H54 (cell line): ENCODE data around the gene AS3MT.

Experiments used
- DNase-seq: peaks from one replicate; pipeline ENCODE4 v3.0.0; 2011; ENCODE audit warnings: low spot score, mixed read lengths; ENCODE audit not compliant: insufficient read length
- FAIRE-seq: peaks from 3 replicates; lab custom pipeline; 2011; peaks lifted over from hg19 to GRCh38; lab: Jason Lieb, UNC
- POLR2A ChIP-seq: IDR thresholded peaks from 2 replicates; pipeline ENCODE4 v1.6.1; 2011; ENCODE audit warnings: low read depth, mild to moderate bottlenecking, low read length

Gene AS3MT

GRCh38 chr10:102888048-102888447, 18.8 kb downstream of the AS3MT start:
- FAIRE-seq (no peak), DNase-seq (no peak)
- no peak for TF ChIP-seq POLR2A

- FAIRE-seq (no peak), DNase-seq (no peak)
- no peak for TF ChIP-seq POLR2A
Measured at GRCh38 chr10:102894466-102895213, 25.4 kb downstream of the AS3MT start.

GRCh38 chr10:102900006-102900405, 30.7 kb downstream of the AS3MT start:
- DNase-seq (no peak), FAIRE-seq (no peak)
- no peak for TF ChIP-seq POLR2A

- DNase-seq: no peak
- no peak for TF ChIP-seq POLR2A
- no peak for FAIRE-seq
Measured at GRCh38 chr10:102904346-102904745, 35.1 kb downstream of the AS3MT start.

- TF ChIP-seq POLR2A: no peak
- FAIRE-seq (no peak), DNase-seq (no peak)
Measured at GRCh38 chr10:102906507-102906906, 37.2 kb downstream of the AS3MT start.

GRCh38 chr10:102914781-102915180, 45.5 kb downstream of the AS3MT start:
- FAIRE-seq (no peak), DNase-seq (no peak)
- TF ChIP-seq POLR2A: no peak

- DNase-seq (no peak), FAIRE-seq (no peak)
- TF ChIP-seq POLR2A: no peak
Measured at GRCh38 chr10:102916173-102916572, 46.9 kb downstream of the AS3MT start.

- FAIRE-seq (no peak), DNase-seq (peak; percentile 76)
- no peak for TF ChIP-seq POLR2A
Measured at GRCh38 chr10:102917314-102917961, 48.2 kb downstream of the AS3MT start.

GRCh38 chr10:102917962-102918816, 48.9 kb downstream of the AS3MT start, which contains the start of gene CNNM2:
Gene CNNM2 (plus strand): TSS chr10:102918294. CDS start chr10:102918481, 187 bp downstream.
- peak; percentile 71 for TF ChIP-seq POLR2A
- DNase-seq: peak; percentile 95
- FAIRE-seq: peak; percentile 61

- no peak for DNase-seq
- no peak for FAIRE-seq
Measured at GRCh38 chr10:102918817-102919245, 49.6 kb downstream of the AS3MT start.

GRCh38 chr10:102919246-102919959, 50.1 kb downstream of the AS3MT start:
- TF ChIP-seq POLR2A: no peak
- DNase-seq (no peak), FAIRE-seq (no peak)

More at GRCh38 chr10:102918817-102919245, 49.6 kb downstream of the AS3MT start:
- TF ChIP-seq POLR2A: no peak

- no peak for TF ChIP-seq POLR2A
- FAIRE-seq (no peak), DNase-seq (no peak)
Measured at GRCh38 chr10:102919992-102920739, 50.9 kb downstream of the AS3MT start.
